Superior temporal gyrus (tissue), 1 donor: ENCODE data around the gene CASQ2.

Source experiments
- DNase-seq: peaks from one replicate; pipeline ENCODE4 v3.0.0-alpha.2; 2016; ENCODE audit errors: extremely low spot score

Gene CASQ2

GRCh38 chr1:115729756-115730155 is 38.8 kb downstream of the CASQ2 start:
- no peak for DNase-seq

DNA sequence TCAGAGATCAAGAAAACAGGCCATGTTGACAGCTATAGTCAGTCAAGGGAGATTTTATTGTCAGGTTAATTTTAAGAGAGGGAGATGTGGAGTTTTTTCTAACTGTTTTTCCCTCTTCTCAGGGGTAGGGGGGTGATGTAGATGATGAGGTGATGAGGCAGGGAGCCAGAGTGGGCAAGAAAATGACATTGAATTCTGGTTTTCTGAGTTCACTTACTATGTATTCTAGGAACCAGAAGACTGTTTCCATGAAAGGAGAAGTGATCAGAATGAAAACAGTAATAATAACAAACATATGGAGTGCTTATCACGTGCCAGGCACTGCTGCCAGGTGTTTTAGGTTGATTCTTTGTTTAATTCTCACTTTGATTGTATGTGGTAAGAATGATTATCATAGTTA is 40.2 kb downstream of the CASQ2 start:
- DNase-seq, result no peak

- DNase-seq, result no peak
Observed at GRCh38 chr1:115727706-115728249, 40.7 kb downstream of the CASQ2 start.

DNA sequence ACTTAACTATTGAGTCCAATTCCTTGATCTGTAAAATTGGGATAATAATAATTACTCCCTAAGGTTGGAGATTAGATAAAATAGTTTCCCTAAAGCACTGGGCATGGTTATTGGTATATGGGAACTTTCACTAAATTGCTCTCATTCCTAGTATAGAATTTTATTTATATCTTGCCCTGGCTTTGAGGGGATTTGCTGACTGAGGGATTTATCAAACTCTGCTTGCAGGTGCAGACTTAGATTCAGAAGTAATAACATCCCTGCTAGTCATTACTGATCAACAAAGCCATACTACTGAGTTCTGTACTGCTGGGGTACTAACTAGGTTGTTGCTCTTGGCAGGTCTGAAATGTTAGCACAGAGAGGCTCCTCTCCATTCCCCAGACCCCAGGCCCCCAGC is 41.9 kb downstream of the CASQ2 start:
- DNase-seq, result no peak

DNA sequence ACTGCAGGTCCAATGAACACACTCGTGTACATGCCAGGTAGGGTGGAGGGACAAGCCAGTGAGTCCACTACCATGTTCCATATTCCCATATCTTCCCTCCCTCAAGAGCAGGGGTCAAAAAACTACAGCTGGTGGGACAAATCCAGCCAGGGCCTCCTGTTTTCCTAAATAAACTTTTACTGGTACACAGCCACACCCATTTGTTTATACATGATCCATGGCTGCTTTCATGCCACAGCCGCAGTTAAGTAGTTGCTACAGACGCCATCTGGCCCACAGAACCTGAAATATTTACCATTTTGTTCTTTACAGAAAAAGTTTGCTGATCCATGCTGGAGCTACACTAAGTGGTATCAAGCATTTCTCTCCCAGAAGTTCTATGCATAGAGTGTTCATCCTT is 42.4 kb downstream of the CASQ2 start:
- no peak for DNase-seq

GRCh38 chr1:115725600-115725999 is 42.9 kb downstream of the CASQ2 start:
- no peak for DNase-seq

GRCh38 chr1:115723756-115724155 is 44.8 kb downstream of the CASQ2 start:
- DNase-seq, result no peak

GRCh38 chr1:115722221-115722620 is 46.3 kb downstream of the CASQ2 start:
- no peak for DNase-seq

GRCh38 chr1:115719285-115719684 is 49.2 kb downstream of the CASQ2 start:
- DNase-seq, result no peak

GRCh38 chr1:115718011-115718754 is 50.3 kb downstream of the CASQ2 start:
- no peak for DNase-seq

GRCh38 chr1:115717541-115717940 is 51.0 kb downstream of the CASQ2 start:
- peak; percentile 45 for DNase-seq

- no peak for DNase-seq
Observed at GRCh38 chr1:115714572-115715141, 53.9 kb downstream of the CASQ2 start.

- DNase-seq, result no peak
Observed at GRCh38 chr1:115713906-115714305, 54.6 kb downstream of the CASQ2 start.

GRCh38 chr1:115712911-115713609 is 55.5 kb downstream of the CASQ2 start:
- DNase-seq, result no peak

GRCh38 chr1:115710859-115711624 is 57.5 kb downstream of the CASQ2 start:
- DNase-seq, result no peak

- peak; percentile 35 for DNase-seq
Observed at GRCh38 chr1:115706587-115707425, 61.7 kb downstream of the CASQ2 start.

DNA sequence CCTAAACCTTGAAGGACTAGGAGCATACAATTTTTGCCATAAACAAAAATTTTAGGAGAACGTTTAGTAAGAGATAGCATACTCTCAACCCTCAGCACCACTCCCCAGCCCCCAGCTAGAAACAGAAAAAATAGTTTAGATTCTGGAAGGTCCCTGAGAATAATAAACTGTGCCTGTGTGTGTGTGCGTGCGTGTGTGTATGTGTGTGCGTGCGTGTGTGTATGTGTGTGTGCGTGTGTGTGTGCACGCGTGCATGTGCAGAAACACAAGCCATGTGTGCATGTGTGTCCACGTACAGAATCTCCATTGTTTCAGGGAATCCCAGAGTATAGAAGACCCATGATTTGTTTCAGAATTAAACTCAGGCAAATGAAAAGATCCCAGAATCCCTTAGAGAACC is 62.6 kb downstream of the CASQ2 start:
- DNase-seq, result no peak

DNA sequence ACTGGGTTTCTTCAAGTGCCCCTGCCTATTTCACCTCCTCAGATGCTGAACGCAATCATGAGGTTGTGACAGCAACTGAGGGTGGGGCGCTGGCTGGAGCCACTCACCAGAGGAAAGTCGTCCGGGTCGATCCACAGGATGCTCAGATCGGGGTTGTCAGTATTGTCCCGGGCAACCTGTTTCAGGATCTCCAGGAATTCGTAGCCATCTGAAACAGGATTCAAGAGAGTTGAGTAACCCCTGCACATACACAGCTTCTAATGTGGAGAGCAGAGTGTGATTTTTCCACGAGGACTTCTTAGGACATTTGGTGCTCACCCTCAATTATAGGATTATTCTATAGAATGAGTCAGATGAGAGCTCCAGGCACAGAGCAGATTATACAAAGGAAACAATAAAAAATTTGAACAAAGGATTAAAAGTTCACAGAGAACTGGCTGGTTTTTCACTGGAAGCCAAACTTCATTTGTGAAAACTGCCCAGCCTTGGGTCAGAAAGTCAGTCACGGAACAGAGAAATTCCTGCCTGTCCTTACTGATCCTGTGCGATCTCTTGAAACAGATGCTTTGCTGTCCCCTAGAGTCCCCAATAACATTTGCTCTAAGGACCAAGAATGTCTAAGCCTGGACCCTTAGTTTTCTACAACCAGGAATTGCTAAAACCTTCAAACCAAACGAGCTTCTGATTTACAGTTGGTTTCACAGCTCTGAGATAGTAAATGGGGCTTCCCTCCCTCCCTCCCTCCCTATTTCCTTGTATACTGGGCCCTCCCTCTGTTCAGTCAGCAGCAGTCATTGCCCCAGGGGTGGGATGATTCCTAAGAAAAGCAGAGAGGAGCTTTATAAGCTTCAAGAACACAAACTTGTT is 63.2 kb downstream of the CASQ2 start:
- DNase-seq, result no peak

DNA sequence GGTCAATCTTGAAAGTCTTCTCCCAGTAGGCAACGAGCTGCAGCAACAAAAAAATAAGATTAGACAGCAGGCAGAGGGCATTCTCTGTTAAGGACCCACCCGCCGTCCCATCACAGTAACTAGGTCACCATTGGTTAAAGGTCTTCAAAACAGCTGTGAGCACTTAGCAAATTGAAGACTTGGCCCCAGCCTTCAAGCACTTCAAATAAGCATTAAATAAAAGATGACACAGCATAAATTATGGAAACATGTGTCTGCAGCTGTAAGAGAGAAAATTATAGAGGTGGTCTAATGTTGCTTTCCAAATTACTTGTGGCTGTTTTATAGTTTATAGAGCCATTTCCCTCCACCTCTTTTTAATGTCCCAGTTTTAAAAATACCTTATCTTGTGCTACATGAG is 65.6 kb downstream of the CASQ2 start:
- no peak for DNase-seq

DNA sequence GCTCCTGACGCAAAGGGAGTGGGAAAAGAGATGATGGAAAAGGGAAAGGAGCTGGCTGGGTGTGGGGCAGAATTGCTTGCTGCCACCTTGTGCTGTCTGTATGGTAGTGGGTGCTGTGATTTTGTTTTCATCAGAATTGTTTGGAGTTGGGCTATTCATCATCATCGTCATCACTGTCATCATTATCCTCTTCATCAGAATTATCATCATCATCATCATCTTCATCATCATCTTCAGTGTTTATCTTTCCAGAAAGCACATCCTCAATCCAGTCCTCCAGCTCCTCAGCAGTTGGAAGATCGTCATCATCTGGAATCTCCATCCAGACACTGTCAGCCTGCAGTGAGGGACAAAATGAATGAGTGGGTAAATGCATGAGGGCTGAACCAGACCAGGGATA is 67.4 kb downstream of the CASQ2 start:
- no peak for DNase-seq
